Trophoblast cell (in vitro differentiated cells and primary cell): ENCODE data around the gene KDM4B.

Source experiments
- DNase-seq, 2 donors: peaks; one replicate each; pipeline ENCODE4 v3.0.0-alpha.2; 2016
- H2AFZ ChIP-seq: 2 replicates; pipeline ENCODE4 v1.6.1; 2013; ENCODE audit warnings: low read length, moderate library complexity, mild to moderate bottlenecking; ENCODE audit not compliant: insufficient read depth, poor library complexity
- H2AK5ac ChIP-seq: 2 replicates; pipeline ENCODE4 v1.6.1; 2013; ENCODE audit warnings: mild to moderate bottlenecking, low read length
- H2BK120ac ChIP-seq: 2 replicates; pipeline ENCODE4 v1.6.1; 2013; ENCODE audit warnings: low read length, mild to moderate bottlenecking, moderate library complexity; ENCODE audit not compliant: insufficient read depth, poor library complexity
- H2BK12ac ChIP-seq: 2 replicates; pipeline ENCODE4 v1.6.1; 2013; ENCODE audit warnings: mild to moderate bottlenecking, low read length, moderate library complexity
- H2BK5ac ChIP-seq: 2 replicates; pipeline ENCODE4 v1.6.1; 2013; ENCODE audit warnings: low read length, low read depth, moderate library complexity, mild to moderate bottlenecking; ENCODE audit not compliant: poor library complexity
- H3K14ac ChIP-seq: 2 replicates; pipeline ENCODE4 v1.6.1; 2013; ENCODE audit warnings: mild to moderate bottlenecking, low read length
- H3K18ac ChIP-seq: 2 replicates; pipeline ENCODE4 v1.6.1; 2013; ENCODE audit warnings: mild to moderate bottlenecking, low read length
- H3K23ac ChIP-seq: 2 replicates; pipeline ENCODE4 v1.6.1; 2013; ENCODE audit warnings: low read length
- H3K27ac ChIP-seq: 2 replicates; pipeline ENCODE4 v1.5.1; 2013; ENCODE audit warnings: low read depth, mild to moderate bottlenecking, inconsistent platforms, low read length, moderate library complexity
- H3K27me3 ChIP-seq: 2 replicates; pipeline ENCODE4 v1.6.1; 2013; ENCODE audit warnings: inconsistent platforms, mild to moderate bottlenecking, low read length, moderate library complexity; ENCODE audit not compliant: insufficient read depth
- H3K36me3 ChIP-seq, 2 experiments: 1 replicate in 1 of 2; 2 replicates in 1 of 2; pipeline ENCODE4 v1.6.1; 2013; ENCODE audit warnings: low read length in 2 of 2, mild to moderate bottlenecking in 2 of 2, moderate library complexity in 1 of 2; ENCODE audit not compliant: insufficient read depth in 2 of 2, control insufficient read depth in 1 of 2
- H3K4ac ChIP-seq: 2 replicates; pipeline ENCODE4 v1.6.1; 2013; ENCODE audit warnings: low read depth, mild to moderate bottlenecking, low read length, moderate library complexity
- H3K4me1 ChIP-seq, 2 experiments: 1 replicate in 1 of 2; 2 replicates in 1 of 2; pipeline ENCODE4 v1.6.1; 2013; ENCODE audit warnings: low read length in 2 of 2, mild to moderate bottlenecking in 2 of 2, moderate library complexity in 1 of 2; ENCODE audit not compliant: insufficient read depth in 2 of 2, control insufficient read depth in 1 of 2
- H3K4me2 ChIP-seq: 2 replicates; pipeline ENCODE4 v1.6.1; 2013; ENCODE audit warnings: inconsistent platforms, mild to moderate bottlenecking, low read length, moderate library complexity
- H3K4me3 ChIP-seq: 2 replicates; pipeline ENCODE4 v1.5.1; 2013; ENCODE audit warnings: mild to moderate bottlenecking, low read depth, low read length, inconsistent platforms
- H3K79me1 ChIP-seq: one replicate; pipeline ENCODE4 v1.6.1; 2013; ENCODE audit warnings: low read length
- H3K79me2 ChIP-seq: 2 replicates; pipeline ENCODE4 v1.6.1; 2013; ENCODE audit warnings: low read length, mild to moderate bottlenecking; ENCODE audit not compliant: control insufficient read depth, insufficient read depth, poor library complexity
- H3K9ac ChIP-seq: 2 replicates; pipeline ENCODE4 v1.6.1; 2013; ENCODE audit warnings: mild to moderate bottlenecking, low read length
- H3K9me3 ChIP-seq: 2 replicates; pipeline ENCODE4 v1.6.1; 2013; ENCODE audit warnings: low read depth, mild to moderate bottlenecking, control low read depth, inconsistent platforms, low read length; ENCODE audit not compliant: insufficient read depth
- H4K12ac ChIP-seq: 2 replicates; pipeline ENCODE4 v1.6.1; 2013; ENCODE audit warnings: low read depth, mild to moderate bottlenecking, low read length, moderate library complexity
- H4K8ac ChIP-seq: 2 replicates; pipeline ENCODE4 v1.6.1; 2013; ENCODE audit warnings: low read depth, mild to moderate bottlenecking, low read length, moderate library complexity
- H4K91ac ChIP-seq: one replicate; pipeline ENCODE4 v1.6.1; 2013; ENCODE audit warnings: low read depth, mild to moderate bottlenecking, low read length, moderate library complexity
- WGBS: extraction: QIAGEN DNeasy Blood & Tissue Kit; methylation state at CpG from one replicate; pipeline ENCODE4 v1.1.7; 2013; ENCODE audit warnings: missing lambda C conversion rate; ENCODE audit not compliant: insufficient read length, insufficient coverage; ENCODE audit errors: extremely low coverage; 5-methylcytosine and 5-hydroxymethylcytosine counted together

KDM4B gene

GRCh38 chr19:4930664-4931063 lies 38.2 kb upstream of the KDM4B start:
- DNase-seq: peak in 1 of 2 donors; percentile 49
- WGBS: no CpG with 5 or more reads among the region's 28 CpGs
- Histone ChIP-seq H3K23ac (no peak overlapping the region), H3K4me3 (no peak overlapping the region), H3K27me3 (no peaks in the 10 kb centered on the region), H2BK12ac (no peak overlapping the region), H3K4me2 (no peak overlapping the region), H3K4me1 (no peaks in the 10 kb centered on the region), H4K12ac (no peak overlapping the region), H2BK120ac (no peak overlapping the region), H3K79me2 (no peaks in the 10 kb centered on the region), H3K18ac (no peak overlapping the region), H3K79me1 (no peaks in the 10 kb centered on the region), H2AFZ (no peak overlapping the region), H2BK5ac (no peak overlapping the region), H3K14ac (no peak overlapping the region), H3K9me3 (peaks cover 1% of the 10 kb centered on the region), H3K4ac (no peak overlapping the region), H3K9ac (no peak overlapping the region), H3K36me3 (peaks cover 43 to 45% of the 10 kb centered on the region in 2 experiments), H4K8ac (no peak overlapping the region), H3K27ac (no peak overlapping the region), H4K91ac (no peak overlapping the region), H2AK5ac (no peak overlapping the region)

- Histone ChIP-seq H3K9ac (no peak overlapping the region), H4K91ac (no peak overlapping the region), H3K27ac (no peak overlapping the region), H4K12ac (no peak overlapping the region), H2BK12ac (no peak overlapping the region), H3K23ac (no peak overlapping the region), H2AK5ac (no peak overlapping the region), H3K36me3 (peaks cover 47 to 53% of the 10 kb centered on the region in 2 experiments), H3K79me1 (no peaks in the 10 kb centered on the region), H3K4me3 (no peak overlapping the region), H3K4me1 (no peaks in the 10 kb centered on the region), H3K79me2 (no peaks in the 10 kb centered on the region), H2BK5ac (no peak overlapping the region), H4K8ac (no peak overlapping the region), H3K4me2 (no peak overlapping the region), H3K14ac (no peak overlapping the region), H3K9me3 (peaks cover 1% of the 10 kb centered on the region), H2BK120ac (no peak overlapping the region), H2AFZ (no peak overlapping the region), H3K27me3 (no peaks in the 10 kb centered on the region), H3K18ac (no peak overlapping the region), H3K4ac (no peak overlapping the region)
- no peak for DNase-seq
- WGBS: no CpG with 5 or more reads among the region's 32 CpGs
Observed at GRCh38 chr19:4932711-4933110, 36.2 kb upstream of the KDM4B start.

GRCh38 chr19:4933528-4933927 lies 35.4 kb upstream of the KDM4B start:
- WGBS: no CpG with 5 or more reads among the region's 7 CpGs
- Histone ChIP-seq H3K23ac (no peak overlapping the region), H2BK12ac (no peak overlapping the region)

GRCh38 chr19:4935444-4935843 lies 33.5 kb upstream of the KDM4B start:
- no peak overlapping the region for H2BK120ac ChIP-seq
- no peak overlapping the region for H4K12ac ChIP-seq
- H3K79me2 ChIP-seq: no peaks in the 10 kb centered on the region
- H3K79me1 ChIP-seq: no peaks in the 10 kb centered on the region
- H3K4me3 ChIP-seq: no peak overlapping the region
- H3K27ac ChIP-seq: no peak overlapping the region
- no peak overlapping the region for H2BK5ac ChIP-seq
- H3K36me3 ChIP-seq: peaks cover 38% of the 10 kb centered on the region in 2 experiments
- no peak overlapping the region for H3K18ac ChIP-seq
- no peak for DNase-seq
- no peak overlapping the region for H2AK5ac ChIP-seq
- no peak overlapping the region for H3K14ac ChIP-seq
- H3K9ac ChIP-seq: no peak overlapping the region
- no peaks in the 10 kb centered on the region for H3K4me1 ChIP-seq
- no peak overlapping the region for H3K4me2 ChIP-seq
- H2AFZ ChIP-seq: no peak overlapping the region
- no peak overlapping the region for H4K91ac ChIP-seq
- H4K8ac ChIP-seq: no peak overlapping the region
- no peaks in the 10 kb centered on the region for H3K27me3 ChIP-seq
- no CpG with 5 or more reads among the region's 8 CpGs for WGBS
- no peak overlapping the region for H2BK12ac ChIP-seq
- H3K9me3 ChIP-seq: no peaks in the 10 kb centered on the region
- no peak overlapping the region for H3K23ac ChIP-seq
- H3K4ac ChIP-seq: no peak overlapping the region

More at GRCh38 chr19:4933528-4933927, 35.4 kb upstream of the KDM4B start:
- H3K79me1 ChIP-seq: no peaks in the 10 kb centered on the region
- no peak overlapping the region for H3K4me3 ChIP-seq
- H3K4ac ChIP-seq: no peak overlapping the region
- no peaks in the 10 kb centered on the region for H3K4me1 ChIP-seq
- no peak overlapping the region for H3K9ac ChIP-seq
- H4K91ac ChIP-seq: no peak overlapping the region
- H4K8ac ChIP-seq: no peak overlapping the region
- H2BK120ac ChIP-seq: no peak overlapping the region
- peaks cover 1% of the 10 kb centered on the region for H3K9me3 ChIP-seq
- no peak for DNase-seq
- H2AFZ ChIP-seq: no peak overlapping the region
- no peak overlapping the region for H3K27ac ChIP-seq
- no peaks in the 10 kb centered on the region for H3K79me2 ChIP-seq
- no peak overlapping the region for H3K18ac ChIP-seq
- peaks cover 47 to 51% of the 10 kb centered on the region in 2 experiments for H3K36me3 ChIP-seq
- no peak overlapping the region for H3K14ac ChIP-seq
- H3K4me2 ChIP-seq: no peak overlapping the region
- H4K12ac ChIP-seq: no peak overlapping the region
- H2AK5ac ChIP-seq: no peak overlapping the region
- no peaks in the 10 kb centered on the region for H3K27me3 ChIP-seq
- H2BK5ac ChIP-seq: no peak overlapping the region
